PC-9 (cell line): ENCODE results near the gene CUTC.

Experiments used
- CTCF ChIP-seq: fragments of 200-600 bp; sonication (generic); conservative IDR thresholded peaks from 2 replicates; pipeline ENCODE4 v1.6.1; 2017; ENCODE audit warnings: mixed run types, antibody characterized with exemption, mild to moderate bottlenecking, moderate library complexity
- EZH2 ChIP-seq: fragments of 200-600 bp; sonication (generic); IDR thresholded peaks from 2 replicates; pipeline ENCODE4 v1.8.0; 2017; ENCODE audit warnings: antibody characterized with exemption, low read depth

- no peak for TF ChIP-seq CTCF
- TF ChIP-seq EZH2, result no peak
Observed at GRCh38 chr10:99766302-99766681, 34.3 kb downstream of the CUTC start.
